HG03095 (cell line): ENCODE measurements around the gene C1orf21.
A peak's percentile ranks its signal among the peaks of the same experiment; 100 is the strongest.
"Not testable (repeated sequence)": the region's sequence is repeated elsewhere in the genome, so short reads cannot be mapped to it uniquely, and the experiment has no call there.

Source experiments
- ATAC-seq: cut with Tn5 transposase; IDR thresholded peaks from one replicate; pipeline ENCODE4 v1.9.1; 2021; ENCODE audit warnings: moderate library complexity; ENCODE audit not compliant: unreplicated experiment

C1orf21 gene

GRCh38 chr1:184386312-184387068 lies at the start of gene C1orf21:
Gene C1orf21 (plus strand): TSS chr1:184387029. CDS start chr1:184477510, 90,481 bp downstream.
- peak; percentile 82 for ATAC-seq

- not testable (repeated sequence) for ATAC-seq
These were observed 49.0 kb upstream of the C1orf21 start for GRCh38 chr1:184337865-184338264.

GRCh38 chr1:184340984-184341383 lies 45.8 kb upstream of the C1orf21 start:
- ATAC-seq, result no peak

- no peak for ATAC-seq
These were observed 36.3 kb upstream of the C1orf21 start for GRCh38 chr1:184350573-184350972.

- no peak for ATAC-seq
These were observed 35.3 kb upstream of the C1orf21 start for GRCh38 chr1:184351416-184351975.

- no peak for ATAC-seq
These were observed 34.1 kb upstream of the C1orf21 start for GRCh38 chr1:184352776-184353175.

- ATAC-seq, result no peak
These were observed 32.1 kb upstream of the C1orf21 start for GRCh38 chr1:184354719-184355118.

- no peak for ATAC-seq
These were observed 29.9 kb upstream of the C1orf21 start for GRCh38 chr1:184356891-184357290.

GRCh38 chr1:184358256-184358655 lies 28.6 kb upstream of the C1orf21 start:
- no peak for ATAC-seq

- no peak for ATAC-seq
These were observed 26.9 kb upstream of the C1orf21 start for GRCh38 chr1:184359909-184360308.

- no peak for ATAC-seq
These were observed 24.0 kb upstream of the C1orf21 start for GRCh38 chr1:184362876-184363275.

- no peak for ATAC-seq
These were observed 21.1 kb upstream of the C1orf21 start for GRCh38 chr1:184365699-184366098.

GRCh38 chr1:184366997-184367396 lies 19.8 kb upstream of the C1orf21 start:
- ATAC-seq, result no peak

- no peak for ATAC-seq
These were observed 19.3 kb upstream of the C1orf21 start for GRCh38 chr1:184367427-184368038.

GRCh38 chr1:184368354-184368753 lies 18.5 kb upstream of the C1orf21 start:
- no peak for ATAC-seq

- ATAC-seq, result no peak
These were observed 16.0 kb upstream of the C1orf21 start for GRCh38 chr1:184370850-184371249.

- ATAC-seq, result no peak
These were observed 13.7 kb upstream of the C1orf21 start for GRCh38 chr1:184373155-184373554.

- no peak for ATAC-seq
These were observed 10.5 kb upstream of the C1orf21 start for GRCh38 chr1:184376369-184376768.

- ATAC-seq, result no peak
These were observed 7.6 kb upstream of the C1orf21 start for GRCh38 chr1:184379111-184379752.

GRCh38 chr1:184380468-184380867 lies 6.4 kb upstream of the C1orf21 start:
- no peak for ATAC-seq

- no peak for ATAC-seq
These were observed 3.0 kb upstream of the C1orf21 start for GRCh38 chr1:184383772-184384323.
